ENCODE results near the gene OAF.
"Not testable (repeated sequence)": the region's sequence is repeated elsewhere in the genome, so short reads cannot be mapped to it uniquely, and the experiment has no call there.

The OAF gene

DNA sequence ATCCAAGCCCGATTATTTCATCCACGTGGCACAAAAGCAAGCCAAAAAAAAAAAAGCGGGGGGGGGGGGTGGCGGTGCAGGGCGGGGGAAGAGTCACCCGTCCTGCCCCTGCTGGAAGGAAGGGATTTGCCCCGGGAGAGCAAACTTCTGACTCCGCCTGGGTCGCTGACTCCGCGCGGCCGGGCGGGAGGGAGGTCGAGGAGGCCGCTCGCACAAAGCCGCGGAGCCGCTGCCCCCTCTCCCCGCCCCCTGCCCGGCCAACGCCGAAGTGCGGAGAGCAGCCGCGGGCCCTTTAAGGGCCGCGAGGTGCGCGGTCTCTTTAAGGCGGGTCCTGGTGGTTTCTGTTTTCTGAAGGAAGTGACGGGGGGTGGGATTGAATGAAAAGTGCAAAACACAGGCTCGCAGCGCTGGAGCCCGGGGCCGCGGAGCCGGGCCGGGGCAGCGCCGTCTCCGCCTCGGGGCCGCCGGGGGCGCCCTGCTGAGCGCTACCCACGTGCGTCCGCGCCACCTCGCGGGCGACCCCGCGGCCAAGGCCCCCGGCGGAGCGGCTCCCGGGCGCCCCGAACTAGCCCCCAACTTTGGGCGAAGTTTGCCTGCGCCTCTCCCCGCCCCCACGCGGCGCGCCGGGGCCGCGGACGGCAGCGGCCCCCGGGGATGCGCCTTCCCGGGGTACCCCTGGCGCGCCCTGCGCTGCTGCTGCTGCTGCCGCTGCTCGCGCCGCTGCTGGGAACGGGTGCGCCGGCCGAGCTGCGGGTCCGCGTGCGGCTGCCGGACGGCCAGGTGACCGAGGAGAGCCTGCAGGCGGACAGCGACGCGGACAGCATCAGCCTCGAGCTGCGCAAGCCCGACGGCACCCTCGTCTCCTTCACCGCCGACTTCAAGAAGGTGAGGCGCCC is at the start of gene OAF:
Gene OAF (plus strand): TSS at position 407 of the 896 bp plus-strand sequence. CDS start 248 bp downstream, at position 655.
- no peak for DNase-seq (ENCODE audit: low read depth)

DNA sequence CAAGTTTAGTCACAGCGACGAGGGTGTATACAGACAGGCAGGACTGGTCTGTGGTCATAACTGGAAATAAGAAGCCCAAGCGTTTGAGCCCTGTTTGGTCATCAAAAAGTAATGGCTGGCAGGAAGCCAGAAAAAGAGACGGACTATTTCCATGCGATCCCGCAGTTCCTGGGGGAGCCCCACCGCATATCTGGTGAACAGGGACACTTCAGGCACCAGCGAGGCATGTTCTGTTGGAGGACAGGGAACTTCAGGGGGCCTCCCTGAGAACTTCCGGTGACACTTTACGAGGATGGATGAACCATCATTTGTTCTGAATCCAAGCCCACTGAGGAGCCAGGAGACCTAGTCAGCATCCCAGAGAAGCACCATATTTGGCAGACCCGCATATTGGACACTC is 43.2 kb upstream of the OAF start:
- DNase-seq (ENCODE audit: low read depth): no peak

DNA sequence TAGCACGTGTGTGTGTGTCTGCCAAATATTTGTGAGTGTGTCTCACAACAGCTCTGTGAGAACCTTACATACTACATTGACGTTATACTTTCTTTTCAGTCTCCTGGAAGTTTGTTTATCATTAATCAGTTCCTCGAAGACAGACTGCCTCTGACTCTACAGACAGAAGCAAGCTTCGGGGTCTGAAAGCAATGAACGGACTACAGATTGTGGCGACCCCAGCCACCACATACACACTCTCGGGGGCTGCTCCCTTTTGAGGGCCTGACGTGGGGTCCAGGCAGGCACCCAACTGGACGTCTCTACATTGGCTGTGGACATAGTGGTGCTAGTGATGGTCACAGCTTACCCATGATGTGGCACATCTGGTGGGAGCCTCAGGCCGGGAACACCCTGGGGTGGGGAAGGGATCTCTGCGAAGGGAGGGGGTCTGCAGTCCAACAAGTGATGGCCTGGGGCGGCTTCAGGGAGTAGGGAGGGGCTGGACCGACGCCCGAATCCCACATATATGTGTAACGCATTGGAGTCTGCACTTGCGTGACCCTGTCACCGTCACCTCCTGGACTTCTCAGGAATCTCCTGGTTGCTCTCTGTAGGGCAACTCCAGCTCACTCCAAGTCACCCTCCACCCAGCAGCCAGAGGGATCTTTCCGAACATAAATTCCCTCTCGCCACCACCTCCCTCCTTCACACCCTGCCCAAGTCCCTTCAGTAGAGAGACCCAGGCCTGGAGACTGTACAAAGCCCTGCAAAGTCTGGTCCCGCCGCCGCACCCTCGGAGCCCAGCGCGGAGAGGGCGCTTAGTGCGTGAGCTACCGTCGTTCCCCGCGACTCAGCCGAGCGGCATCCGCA is 42.5 kb upstream of the OAF start:
- no peak for DNase-seq (ENCODE audit: low read depth)

DNA sequence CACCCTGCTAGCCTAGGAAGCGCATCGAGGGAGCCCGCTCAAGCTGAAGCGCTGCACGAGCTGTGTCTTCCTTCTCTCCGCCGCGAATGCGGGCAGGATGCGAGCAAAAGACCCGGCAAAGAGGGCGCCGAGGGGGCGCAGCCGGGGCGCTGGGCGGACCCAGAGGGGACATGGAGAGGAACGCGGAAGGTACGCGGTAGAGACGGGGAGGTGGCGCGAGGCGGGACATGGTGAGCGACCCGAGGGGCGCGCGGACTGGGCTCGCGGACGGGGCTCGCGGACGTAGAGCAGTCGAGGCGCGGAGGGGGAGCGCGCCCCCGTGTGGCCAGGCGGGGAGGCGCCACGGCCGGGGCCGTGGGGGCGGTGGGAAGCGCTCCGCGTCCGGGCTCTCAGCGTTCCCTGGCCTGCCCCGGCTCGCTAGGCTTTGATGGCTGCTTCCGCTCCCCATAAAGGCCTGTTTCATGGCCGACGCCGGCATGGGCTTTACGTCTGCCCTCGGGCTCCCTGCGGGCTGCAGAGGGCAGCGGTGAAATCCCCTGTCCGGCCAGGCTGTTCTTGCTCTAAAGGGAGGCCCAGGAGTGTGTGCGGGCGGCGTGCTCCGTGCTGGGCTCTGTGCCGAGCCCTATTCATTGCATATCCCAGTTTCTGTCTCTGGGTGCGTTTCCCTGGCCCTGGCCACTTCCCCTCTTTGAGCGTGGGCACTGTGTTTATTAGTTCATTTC is 41.7 kb upstream of the OAF start:
- no peak for DNase-seq (ENCODE audit: low read depth)

DNA sequence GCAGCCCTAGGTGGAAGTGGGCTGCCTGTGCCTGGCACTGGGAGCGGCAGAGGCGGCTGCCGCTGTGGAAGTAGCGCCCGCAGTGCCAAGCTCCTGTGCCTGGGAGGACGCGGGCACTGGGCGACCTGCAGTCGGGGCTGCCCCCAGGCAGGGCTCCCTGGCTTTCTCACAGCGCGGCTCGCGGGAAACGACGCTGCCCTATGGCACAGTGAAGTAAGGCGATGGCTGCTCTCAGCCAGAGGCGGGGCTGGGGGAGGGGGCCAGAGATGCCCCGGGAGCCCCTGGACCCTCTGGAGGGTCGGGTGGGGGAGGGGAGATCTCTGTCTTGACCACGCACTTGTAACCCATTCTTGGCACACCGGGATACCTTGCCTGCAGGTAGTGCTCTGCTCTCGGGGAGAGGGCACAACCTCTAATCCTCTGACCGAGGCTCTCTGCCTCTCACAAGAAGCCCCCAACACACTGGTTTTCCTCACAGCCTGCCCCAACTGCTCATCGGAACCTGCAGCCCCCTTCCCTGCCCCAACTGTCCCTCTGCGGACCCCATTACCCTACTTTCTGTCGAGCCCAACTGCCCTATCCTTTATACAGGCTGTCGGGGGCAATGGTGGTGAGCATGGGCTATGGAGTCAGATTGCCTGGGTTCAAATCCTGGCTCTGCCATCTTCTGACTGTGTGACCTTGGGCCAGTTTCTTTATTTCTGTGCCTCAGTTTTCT is 40.7 kb upstream of the OAF start:
- no peak for DNase-seq (ENCODE audit: low read depth)

DNA sequence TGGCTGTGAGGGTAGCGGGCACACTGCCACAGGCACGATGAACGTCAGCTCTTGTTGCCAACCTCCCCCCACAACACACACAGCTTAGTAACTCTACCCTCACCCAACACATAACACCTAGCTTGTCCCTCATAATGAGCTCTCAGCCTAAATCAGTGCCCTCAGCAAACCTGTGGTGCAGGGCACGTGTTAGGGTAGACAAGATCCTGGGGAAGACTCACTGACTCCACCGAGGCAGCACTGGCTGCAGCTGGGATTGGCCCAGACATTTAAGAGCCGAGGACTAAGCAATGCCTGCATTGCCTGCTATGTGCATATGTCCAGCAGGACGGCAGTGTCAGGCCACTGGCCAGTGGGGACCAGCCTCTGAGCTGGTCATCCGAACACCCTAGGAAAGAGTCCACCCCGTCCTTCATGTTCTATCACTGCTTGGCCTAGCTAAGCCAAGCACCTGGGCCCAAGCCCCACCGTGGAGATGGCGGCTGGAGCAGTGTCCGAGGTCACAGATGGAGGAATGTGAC is 40.0 kb upstream of the OAF start:
- DNase-seq (ENCODE audit: low read depth): no peak

DNA sequence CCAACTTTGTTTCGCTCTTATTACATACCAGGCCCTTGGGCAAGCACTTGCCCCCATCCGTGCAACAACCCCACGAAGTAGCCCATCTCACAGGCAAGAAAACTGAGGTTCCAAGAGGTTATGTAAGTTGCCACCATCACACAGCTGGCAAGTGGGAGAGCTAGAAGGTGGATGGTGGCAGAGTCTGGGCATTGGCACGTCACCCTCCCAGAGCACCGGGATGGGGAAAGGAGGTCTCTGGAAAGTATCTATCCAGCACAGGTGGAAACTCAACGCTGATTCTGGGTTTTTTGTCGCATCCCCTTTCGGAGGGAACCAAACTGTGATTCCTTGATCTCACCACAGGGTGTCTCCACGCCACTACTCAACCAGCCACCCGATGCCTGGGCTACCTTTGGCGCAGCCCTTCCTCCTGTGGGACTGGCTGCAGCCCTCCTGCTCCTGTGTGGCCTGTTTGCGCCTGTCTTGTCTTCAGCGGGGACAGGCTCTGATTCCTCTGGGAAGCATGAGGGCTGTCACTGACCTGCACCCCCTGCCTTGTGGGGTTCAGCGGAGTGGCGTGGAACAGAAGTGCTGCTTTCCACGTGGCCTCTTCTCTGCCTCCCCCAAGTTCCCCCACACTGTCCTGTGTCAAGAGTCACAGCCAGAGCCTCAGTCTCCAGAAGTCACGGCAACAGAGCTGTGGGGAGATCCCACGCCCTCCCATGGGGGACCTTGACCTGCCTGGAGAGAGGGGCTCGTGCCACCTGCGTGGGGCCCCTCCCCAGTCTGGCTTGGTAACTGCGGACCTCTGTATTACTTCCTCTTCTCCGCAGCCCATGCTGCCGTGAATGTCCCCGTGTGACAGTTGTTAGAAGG is 38.5 kb upstream of the OAF start:
- no peak for DNase-seq (ENCODE audit: low read depth)

DNA sequence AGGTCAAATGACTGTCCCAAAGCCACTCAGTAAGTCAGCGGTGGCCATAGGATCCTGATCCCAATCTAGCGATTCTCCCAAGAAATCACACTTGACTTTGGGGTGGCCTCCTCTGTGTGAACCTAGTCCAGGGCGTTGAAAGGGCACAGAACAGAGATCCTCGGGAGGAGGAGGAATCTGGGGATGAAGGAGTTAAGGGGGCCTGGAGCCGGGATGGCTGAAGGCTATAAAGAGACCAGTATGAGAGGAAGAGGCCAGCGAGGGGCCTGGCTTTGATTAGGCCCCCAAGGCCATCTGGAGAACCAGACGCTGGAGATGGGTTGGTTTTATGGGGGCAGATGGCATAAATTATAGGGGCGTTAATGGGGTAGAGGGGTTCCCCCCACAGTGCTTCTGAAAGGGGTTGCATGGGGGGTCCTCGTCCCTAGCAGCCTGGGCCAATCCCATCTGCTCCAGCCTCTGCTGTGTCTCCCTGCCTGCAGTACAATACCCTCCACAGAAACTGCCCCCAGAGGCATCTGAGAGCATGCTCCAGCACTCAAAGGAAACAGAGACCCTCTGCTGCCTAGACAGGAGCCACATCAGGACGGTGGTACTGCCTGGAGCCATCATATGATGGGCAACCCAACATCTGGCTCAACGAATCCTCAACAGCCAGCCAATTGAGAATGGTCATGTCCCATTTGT is 37.7 kb upstream of the OAF start:
- DNase-seq (ENCODE audit: low read depth): no peak

DNA sequence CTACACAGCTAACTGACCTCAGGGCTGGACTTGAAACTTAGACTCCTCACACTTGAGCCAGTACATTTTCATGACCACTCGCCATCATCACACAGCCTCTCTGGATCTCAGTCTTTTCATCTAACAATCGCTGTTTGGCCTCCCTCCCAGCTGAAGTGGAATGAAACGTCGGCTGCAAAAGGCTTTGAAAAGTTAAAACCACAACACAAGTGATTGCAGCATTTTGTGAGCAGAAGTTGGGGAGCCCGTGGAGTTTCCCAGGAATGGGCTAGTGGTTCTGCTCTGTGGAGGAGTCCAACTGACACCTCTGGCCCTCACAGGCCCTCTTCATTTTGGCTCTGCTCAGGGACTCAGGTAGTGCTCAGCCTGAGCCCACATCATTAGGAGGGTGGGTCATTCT is 37.0 kb upstream of the OAF start:
- no peak for DNase-seq (ENCODE audit: low read depth)

DNA sequence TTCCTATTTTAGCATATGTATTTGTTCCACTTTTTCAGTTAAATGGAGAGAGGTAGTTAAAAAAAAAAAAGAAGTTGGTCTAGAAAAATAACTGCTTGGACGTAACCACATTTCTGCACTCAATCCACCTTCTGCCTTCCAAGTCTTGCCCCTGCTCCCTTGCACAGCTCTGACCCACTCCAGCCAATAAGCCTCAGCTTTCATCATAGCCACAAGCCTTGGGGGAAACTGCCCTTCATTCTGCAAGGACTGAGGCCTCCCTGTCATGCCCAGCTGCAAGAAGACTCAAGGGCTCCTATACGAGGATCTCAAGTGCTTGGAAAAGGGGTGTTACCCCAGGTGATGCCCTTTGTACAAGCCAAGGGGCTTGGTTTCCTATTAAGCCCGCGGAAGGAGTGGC is 36.0 kb upstream of the OAF start:
- no peak for DNase-seq (ENCODE audit: low read depth)

DNA sequence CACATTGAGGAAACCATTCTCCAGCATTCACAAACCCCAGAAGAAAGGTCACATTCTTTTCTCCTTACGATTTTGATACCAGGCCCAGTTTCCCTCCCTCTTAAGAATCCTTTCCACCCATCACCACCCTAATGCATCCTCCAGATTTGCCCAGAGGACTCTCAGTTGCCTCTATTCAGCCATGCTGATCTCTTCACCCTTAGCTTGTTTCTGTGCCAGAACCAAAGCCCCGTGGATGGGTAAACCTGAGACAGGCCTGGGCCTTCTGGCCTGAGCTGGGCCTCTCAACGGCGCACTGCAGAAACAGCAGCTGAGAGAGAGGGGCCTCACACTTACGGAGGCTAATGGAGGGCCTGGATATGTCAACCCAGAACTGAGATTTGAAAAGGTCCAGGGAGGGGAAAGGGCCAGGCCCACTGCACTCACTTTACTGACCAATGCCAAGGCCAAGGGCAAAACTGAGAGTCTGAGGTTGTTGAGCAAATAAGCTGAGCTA is 32.2 kb upstream of the OAF start:
- no peak for DNase-seq (ENCODE audit: low read depth)

DNA sequence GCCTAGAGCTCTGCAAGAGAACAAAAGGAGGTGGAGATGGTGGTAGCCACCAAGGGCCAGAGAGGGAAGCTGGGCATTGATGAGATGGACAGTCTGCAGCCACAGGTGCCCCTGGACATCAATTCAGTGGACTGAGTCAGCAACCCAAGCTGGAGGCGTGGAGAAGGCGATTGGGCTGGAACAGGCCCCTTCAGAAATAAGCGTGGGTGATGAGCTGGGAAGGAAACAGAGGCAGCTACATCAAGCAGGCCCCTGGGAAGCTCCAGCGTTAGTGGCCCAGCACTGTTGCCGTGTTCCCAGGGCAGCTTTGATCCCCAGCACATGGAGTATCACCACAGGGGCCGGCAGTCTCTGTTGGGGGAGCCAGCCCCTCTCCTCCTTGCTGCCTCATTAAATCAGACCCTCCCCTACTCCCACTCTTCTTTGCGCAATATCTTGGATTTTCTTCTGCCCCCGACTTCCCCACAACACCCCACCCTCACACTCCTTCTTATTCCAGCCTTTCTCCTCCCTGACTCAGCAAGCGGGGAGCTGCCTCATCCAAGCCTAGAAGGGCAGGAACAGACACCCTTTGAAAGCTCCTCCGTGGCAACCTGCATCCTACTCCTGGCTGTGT is 31.7 kb upstream of the OAF start:
- DNase-seq (ENCODE audit: low read depth): no peak

DNA sequence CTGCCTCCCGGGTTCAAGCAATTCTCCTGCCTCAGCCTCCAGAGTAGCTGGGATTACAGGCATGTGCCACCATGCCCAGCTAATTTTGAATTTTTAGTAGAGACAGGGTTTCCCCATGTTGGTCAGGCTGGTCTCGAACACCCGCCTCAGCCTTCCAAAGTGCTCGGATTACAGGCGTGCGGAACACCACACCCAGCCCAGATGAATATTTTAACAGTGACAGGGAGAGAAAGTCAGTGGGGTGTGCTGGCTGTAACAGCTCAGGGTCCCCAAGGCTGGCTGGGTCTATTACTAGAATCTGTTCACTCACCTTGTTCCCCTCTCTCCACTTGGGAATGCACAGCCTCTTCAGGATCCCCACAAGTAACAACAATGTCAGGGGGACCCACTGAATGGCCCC is 30.8 kb upstream of the OAF start:
- DNase-seq (ENCODE audit: low read depth): not testable (repeated sequence)

DNA sequence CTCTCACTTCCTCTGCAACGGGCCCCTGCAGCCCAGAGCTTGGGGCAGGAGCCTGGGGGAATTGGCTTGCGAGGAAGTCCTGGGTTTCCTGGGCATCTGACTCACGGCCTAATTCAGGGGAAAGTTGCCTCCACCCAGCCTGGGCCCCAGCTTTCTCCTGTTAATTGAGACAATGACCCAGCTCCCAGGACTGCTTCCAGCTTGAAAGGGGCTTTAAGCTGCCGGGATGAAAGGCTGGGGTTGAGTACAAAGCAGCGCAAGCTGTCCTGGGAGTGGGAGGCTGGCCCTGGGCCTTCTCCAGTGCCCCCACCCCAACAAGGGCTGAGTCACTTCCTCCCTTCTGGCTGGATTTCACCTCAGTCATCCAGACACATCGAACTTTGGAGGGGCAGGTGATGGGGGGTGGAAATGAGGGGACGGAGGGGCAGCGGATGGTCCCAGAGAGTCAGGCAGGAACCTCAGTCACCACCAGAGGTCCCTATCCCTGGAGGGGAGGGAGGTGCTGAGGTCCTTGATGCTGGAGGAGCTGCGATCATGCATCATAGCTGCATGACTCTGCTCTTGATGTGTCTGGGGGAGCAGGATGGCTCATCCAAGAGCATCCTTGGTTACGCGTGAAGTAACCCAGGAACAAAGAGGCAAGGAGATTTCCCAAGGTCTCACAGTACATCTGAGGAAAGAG is 30.1 kb upstream of the OAF start:
- no peak for DNase-seq (ENCODE audit: low read depth)

DNA sequence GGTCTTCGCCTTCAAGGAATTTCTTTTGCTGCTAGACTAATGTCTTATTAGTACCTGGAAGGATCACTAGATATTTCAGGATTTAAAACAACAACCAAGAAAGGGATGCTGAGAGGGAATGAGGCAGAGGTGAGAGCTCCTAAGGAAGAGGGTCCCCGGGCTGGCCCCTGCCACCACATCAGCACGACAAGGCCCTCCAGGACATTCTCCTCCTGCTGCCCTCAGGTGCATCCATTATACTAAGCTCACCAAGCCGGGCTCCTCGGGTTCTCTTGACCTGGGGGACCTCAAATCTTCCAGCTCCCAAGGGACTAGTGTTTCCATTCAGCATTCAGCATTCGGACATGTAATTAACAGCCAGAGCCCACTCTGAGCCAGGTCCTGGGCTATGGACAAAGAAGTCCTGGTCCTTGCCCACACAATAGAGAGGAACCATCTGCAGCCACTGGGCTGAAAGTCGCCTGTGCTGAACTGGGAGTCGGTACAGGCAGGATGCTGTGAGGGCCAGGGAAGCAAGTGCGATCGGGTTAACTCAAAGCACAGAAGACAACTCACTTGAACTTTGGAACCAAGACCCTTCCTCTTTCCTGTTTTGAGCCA is 29.4 kb upstream of the OAF start:
- no peak for DNase-seq (ENCODE audit: low read depth)

DNA sequence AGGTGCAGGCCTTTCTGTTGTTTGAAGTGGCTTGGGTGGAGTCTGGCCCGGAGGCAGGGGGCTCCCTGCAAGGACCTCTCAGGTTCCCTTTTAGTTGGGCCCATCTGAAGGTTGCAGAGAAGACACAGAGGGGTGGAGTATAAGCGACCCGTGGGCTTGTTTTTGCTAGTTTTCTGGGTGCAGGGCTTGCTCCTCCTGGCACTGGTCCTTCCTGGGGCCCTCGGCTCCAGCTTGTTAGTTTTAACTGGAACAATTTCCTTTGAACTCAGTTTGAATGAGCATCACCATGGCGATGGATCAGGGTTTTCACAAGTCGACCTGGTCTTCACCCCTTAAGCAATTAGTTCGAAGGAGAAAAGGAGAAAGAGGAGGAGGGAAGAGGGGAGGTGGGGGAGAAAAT is 28.5 kb upstream of the OAF start:
- DNase-seq (ENCODE audit: low read depth): no peak

DNA sequence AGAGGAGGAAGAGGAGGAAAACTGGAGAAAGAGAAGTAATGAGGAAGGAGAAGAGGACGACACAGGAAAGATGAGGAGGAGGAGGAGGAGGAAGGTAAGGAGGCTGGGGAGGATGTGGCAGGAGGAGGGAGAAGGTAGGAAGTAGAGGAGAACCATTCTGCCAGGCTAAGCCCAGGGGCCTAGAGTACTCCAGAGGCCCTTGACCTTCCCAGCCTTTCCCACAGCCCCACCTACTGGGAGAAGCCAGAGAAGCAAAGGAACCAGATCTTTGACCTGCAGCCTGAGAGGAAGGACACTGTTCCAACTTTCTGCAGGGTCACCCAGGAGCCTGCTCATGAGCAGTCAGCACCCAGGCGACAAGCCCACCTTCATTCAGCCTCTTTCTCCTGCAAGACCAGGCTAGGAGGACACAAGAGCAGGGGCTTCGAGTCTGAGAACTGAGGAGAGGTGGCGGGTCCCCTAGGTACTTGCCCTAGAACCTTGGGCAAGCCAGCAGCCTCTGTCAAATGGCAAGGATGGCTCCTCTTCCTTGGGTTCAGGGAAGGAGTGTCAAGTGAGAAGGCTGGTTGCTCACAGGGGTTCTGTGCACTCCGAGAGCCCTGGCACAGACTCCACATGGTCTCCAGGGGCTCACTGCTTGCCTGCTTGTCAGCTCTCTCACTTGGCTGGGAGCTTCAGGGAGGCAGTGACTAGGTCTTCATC is 27.9 kb upstream of the OAF start:
- no peak for DNase-seq (ENCODE audit: low read depth)

DNA sequence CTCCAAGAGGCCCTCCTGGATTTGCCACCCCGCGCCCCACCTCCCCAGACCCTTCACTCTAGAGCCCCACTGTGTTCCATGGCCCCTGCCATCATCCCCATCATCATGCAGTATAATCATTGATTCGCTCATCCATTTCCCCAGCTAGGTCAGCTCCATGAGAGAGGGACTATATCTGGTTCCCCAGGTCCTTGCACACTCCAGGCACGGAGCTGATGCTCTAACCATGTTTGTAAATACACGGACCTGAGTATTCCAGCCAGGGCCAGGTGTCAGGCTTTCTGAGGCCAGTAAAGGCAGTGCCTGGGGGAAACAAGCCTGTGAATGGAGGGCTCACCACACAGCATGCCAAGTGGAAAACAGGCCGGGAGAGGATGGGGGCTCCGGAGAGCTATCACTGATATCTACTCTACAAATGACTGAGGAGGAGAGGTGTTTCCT is 27.1 kb upstream of the OAF start:
- no peak for DNase-seq (ENCODE audit: low read depth)
